Nephron progenitor cell (in vitro differentiated cells): Measurements from ENCODE around the gene INTS11.
"Not testable (repeated sequence)": the region's sequence is repeated elsewhere in the genome, so short reads cannot be mapped to it uniquely, and the experiment has no call there.

Experiments
- DNase-seq: peaks from one replicate; pipeline ENCODE4 v3.0.0; 2021
- H3K27ac Mint-ChIP-seq: 2 replicates; pipeline ENCODE4 v1.8.0; 2021; ENCODE audit warnings: mild to moderate bottlenecking, moderate library complexity, mixed read lengths
- H3K27me3 Mint-ChIP-seq: 2 replicates; pipeline ENCODE4 v1.8.0; 2021; ENCODE audit warnings: mild to moderate bottlenecking, low read depth, mixed read lengths; ENCODE audit not compliant: poor library complexity
- H3K36me3 Mint-ChIP-seq: 2 replicates; pipeline ENCODE4 v1.8.0; 2021; ENCODE audit warnings: low read depth, mixed read lengths
- H3K4me1 Mint-ChIP-seq: 2 replicates; pipeline ENCODE4 v1.8.0; 2021; ENCODE audit warnings: mixed read lengths
- H3K4me3 Mint-ChIP-seq: 2 replicates; pipeline ENCODE4 v1.8.0; 2021; ENCODE audit warnings: mild to moderate bottlenecking, moderate library complexity, mixed read lengths
- H3K9me3 Mint-ChIP-seq: 2 replicates; pipeline ENCODE4 v1.8.0; 2021; ENCODE audit warnings: mild to moderate bottlenecking, moderate library complexity, mixed read lengths
- TF ChIP-seq, protein P1 (sequence below): fragments of 200-600 bp; sonication (generic); IDR thresholded peaks from 2 replicates; pipeline ENCODE4 v1.5.0; 2021; ENCODE audit warnings: antibody characterized with exemption

The INTS11 gene

GRCh38 chr1:1318777-1319645 lies 5.4 kb downstream of the INTS11 start:
- Mint-ChIP-seq H3K9me3 (no peaks in the 10 kb centered on the region), H3K36me3 (peaks cover 20% of the 10 kb centered on the region), H3K27ac (peak overlapping the region; percentile 78), H3K4me3 (no peak overlapping the region), H3K27me3 (peaks cover 11% of the 10 kb centered on the region), H3K4me1 (peaks cover 63% of the 10 kb centered on the region)
- no peak for DNase-seq
- TF ChIP-seq, protein P1, sequence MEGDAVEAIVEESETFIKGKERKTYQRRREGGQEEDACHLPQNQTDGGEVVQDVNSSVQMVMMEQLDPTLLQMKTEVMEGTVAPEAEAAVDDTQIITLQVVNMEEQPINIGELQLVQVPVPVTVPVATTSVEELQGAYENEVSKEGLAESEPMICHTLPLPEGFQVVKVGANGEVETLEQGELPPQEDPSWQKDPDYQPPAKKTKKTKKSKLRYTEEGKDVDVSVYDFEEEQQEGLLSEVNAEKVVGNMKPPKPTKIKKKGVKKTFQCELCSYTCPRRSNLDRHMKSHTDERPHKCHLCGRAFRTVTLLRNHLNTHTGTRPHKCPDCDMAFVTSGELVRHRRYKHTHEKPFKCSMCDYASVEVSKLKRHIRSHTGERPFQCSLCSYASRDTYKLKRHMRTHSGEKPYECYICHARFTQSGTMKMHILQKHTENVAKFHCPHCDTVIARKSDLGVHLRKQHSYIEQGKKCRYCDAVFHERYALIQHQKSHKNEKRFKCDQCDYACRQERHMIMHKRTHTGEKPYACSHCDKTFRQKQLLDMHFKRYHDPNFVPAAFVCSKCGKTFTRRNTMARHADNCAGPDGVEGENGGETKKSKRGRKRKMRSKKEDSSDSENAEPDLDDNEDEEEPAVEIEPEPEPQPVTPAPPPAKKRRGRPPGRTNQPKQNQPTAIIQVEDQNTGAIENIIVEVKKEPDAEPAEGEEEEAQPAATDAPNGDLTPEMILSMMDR, result no peak

DNA sequence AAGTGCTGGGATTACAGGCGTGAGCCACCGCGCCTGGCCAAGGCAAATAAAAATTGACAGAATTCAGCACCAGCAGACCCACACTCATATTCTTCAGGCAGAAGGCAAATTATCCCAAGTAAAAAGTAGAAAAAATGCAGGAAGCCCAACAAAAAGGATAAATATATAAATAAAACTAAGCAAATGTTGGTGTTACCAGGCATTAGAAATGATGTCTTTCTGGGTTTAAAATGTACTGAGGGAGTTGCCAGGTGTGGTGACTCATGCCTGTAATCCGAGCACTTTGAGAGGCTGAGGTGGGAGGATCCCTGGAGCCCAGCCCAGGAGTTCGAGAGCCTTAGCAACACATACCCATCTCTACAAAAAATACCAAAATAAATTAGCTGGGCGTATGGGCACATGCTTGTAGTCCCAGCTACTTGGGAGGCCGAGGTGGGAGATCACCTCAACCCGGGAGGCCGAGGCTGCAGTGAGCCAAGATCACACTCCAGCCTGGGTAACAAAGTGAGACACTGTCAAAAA lies 6.3 kb downstream of the INTS11 start:
- peaks cover 8% of the 10 kb centered on the region for H3K27me3 Mint-ChIP-seq
- TF ChIP-seq, protein P1, result no peak
- H3K4me3 Mint-ChIP-seq, result no peak overlapping the region
- no peak for DNase-seq
- peaks cover 56% of the 10 kb centered on the region for H3K4me1 Mint-ChIP-seq
- H3K36me3 Mint-ChIP-seq, result peaks cover 26% of the 10 kb centered on the region
- H3K27ac Mint-ChIP-seq, result no peak overlapping the region
- H3K9me3 Mint-ChIP-seq, result no peaks in the 10 kb centered on the region

DNA sequence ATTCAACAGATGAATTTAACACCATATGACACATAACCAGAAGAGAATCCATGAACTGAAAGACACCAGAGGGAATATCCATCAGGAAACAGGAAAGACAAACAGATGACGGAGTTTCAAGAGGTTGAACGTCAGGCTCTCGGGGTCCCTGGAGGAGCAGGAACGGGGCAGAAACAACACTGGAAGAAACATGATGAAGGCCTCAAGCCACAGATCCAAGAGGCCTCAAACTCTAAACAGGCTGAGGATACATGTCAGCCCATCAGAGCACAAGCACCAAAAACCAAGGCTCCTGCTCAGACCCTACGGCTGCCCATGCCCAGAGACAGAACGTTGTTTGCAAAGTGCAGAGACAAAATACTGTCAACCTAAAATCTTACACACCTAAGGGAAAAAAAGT lies 7.0 kb downstream of the INTS11 start:
- Mint-ChIP-seq H3K4me1 (peaks cover 48% of the 10 kb centered on the region), H3K36me3 (peaks cover 26% of the 10 kb centered on the region), H3K27me3 (peaks cover 4% of the 10 kb centered on the region), H3K4me3 (no peak overlapping the region), H3K27ac (peak overlapping the region; percentile 70), H3K9me3 (no peaks in the 10 kb centered on the region)
- no peak for DNase-seq
- TF ChIP-seq, protein P1, result no peak

- H3K4me3 Mint-ChIP-seq, DNase-seq, H3K27me3 Mint-ChIP-seq, H3K9me3 Mint-ChIP-seq: not testable (repeated sequence)
- Mint-ChIP-seq H3K4me1 (peaks cover 43% of the 10 kb centered on the region), H3K36me3 (peaks cover 26% of the 10 kb centered on the region), H3K27ac (peak overlapping the region; percentile 79)
Measured at GRCh38 chr1:1316199-1316598, 8.3 kb downstream of the INTS11 start.

GRCh38 chr1:1315435-1315954 lies 9.0 kb downstream of the INTS11 start:
- peaks cover 43% of the 10 kb centered on the region for H3K4me1 Mint-ChIP-seq
- peak overlapping the region; percentile 85 for H3K27ac Mint-ChIP-seq
- no peaks in the 10 kb centered on the region for H3K9me3 Mint-ChIP-seq
- DNase-seq, result no peak
- TF ChIP-seq, protein P1, result no peak
- H3K4me3 Mint-ChIP-seq, result peak overlapping the region; percentile 29
- peaks cover 6% of the 10 kb centered on the region for H3K27me3 Mint-ChIP-seq
- H3K36me3 Mint-ChIP-seq, result peaks cover 26% of the 10 kb centered on the region

GRCh38 chr1:1314678-1315335 lies 9.7 kb downstream of the INTS11 start:
- H3K36me3 Mint-ChIP-seq, result peaks cover 26% of the 10 kb centered on the region
- TF ChIP-seq, protein P1, result no peak
- DNase-seq, result no peak
- peaks cover 38% of the 10 kb centered on the region for H3K4me1 Mint-ChIP-seq
- H3K4me3 Mint-ChIP-seq, result no peak overlapping the region
- H3K27me3 Mint-ChIP-seq, result peaks cover 6% of the 10 kb centered on the region
- H3K27ac Mint-ChIP-seq, result peak overlapping the region; percentile 82
- H3K9me3 Mint-ChIP-seq, result no peaks in the 10 kb centered on the region
